SJCRH30 (cell line): ENCODE measurements around the gene RREB1. TPM values are rescaled to one million over a fixed set of nuclear protein-coding genes. Genes with fewer than 3 reads are reported as not detected.
A peak's percentile ranks its signal among the peaks of the same experiment; 100 is the strongest.
"Not testable (repeated sequence)": the region's sequence is repeated elsewhere in the genome, so short reads cannot be mapped to it uniquely, and the experiment has no call there.

Experiments used
- DNase-seq, 2 experiments: peaks; one replicate each; pipeline ENCODE4 v3.0.0-alpha.2; 2015 to 2020
- H3K27ac ChIP-seq: fragments of 250-450 bp; sonication (Bioruptor Pico); 2 replicates; pipeline ENCODE4 v1.5.1; 2020; ENCODE audit warnings: mild to moderate bottlenecking, moderate library complexity
- H3K27me3 ChIP-seq: fragments of 250-450 bp; sonication (Bioruptor Pico); 2 replicates; pipeline ENCODE4 v1.5.1; 2020; ENCODE audit warnings: mild to moderate bottlenecking, moderate library complexity
- H3K36me3 ChIP-seq: fragments of 250-450 bp; sonication (Bioruptor Pico); 2 replicates; pipeline ENCODE4 v1.5.1; 2020; ENCODE audit warnings: mild to moderate bottlenecking, moderate library complexity
- H3K4me1 ChIP-seq: fragments of 250-450 bp; sonication (Bioruptor Pico); 2 replicates; pipeline ENCODE4 v1.5.1; 2020; ENCODE audit warnings: mild to moderate bottlenecking, moderate library complexity
- H3K4me3 ChIP-seq: fragments of 250-450 bp; sonication (Bioruptor Pico); 2 replicates; pipeline ENCODE4 v1.5.1; 2020; ENCODE audit warnings: mild to moderate bottlenecking, moderate library complexity
- H3K9me3 ChIP-seq: fragments of 250-450 bp; sonication (Bioruptor Pico); replicated peaks from 2 replicates; pipeline ENCODE4 v1.5.1; 2020; ENCODE audit warnings: mild to moderate bottlenecking, moderate library complexity
- total RNA-seq: library from RNA; depleted of rRNA; stranded (reverse); fragments of >200 nt; shearing (Covaris generic); gene quantifications from 2 replicates; pipeline ENCODE4 v1.2.3, GENCODE V29; 2014

RREB1 gene
- total RNA-seq, 1 experiment from 2014 or later, result 12.3 TPM

- Histone ChIP-seq H3K9me3 (no peaks in the 10 kb centered on the region), H3K27me3 (no peaks in the 10 kb centered on the region), H3K27ac (peak overlapping the region; percentile 8; the same call in 1 of the 2 replicates), H3K36me3 (no peaks in the 10 kb centered on the region), H3K4me1 (no peaks in the 10 kb centered on the region), H3K4me3 (peak overlapping the region; percentile 64)
- no peak for DNase-seq
These were observed 152.7 kb downstream of the RREB1 start for GRCh38 chr6:7260291-7261031.

- Histone ChIP-seq H3K27ac (peak overlapping the region; percentile 8; the same call in 1 of the 2 replicates), H3K4me1 (no peaks in the 10 kb centered on the region), H3K27me3 (no peaks in the 10 kb centered on the region), H3K4me3 (peak overlapping the region; percentile 64), H3K9me3 (no peaks in the 10 kb centered on the region), H3K36me3 (no peaks in the 10 kb centered on the region)
- DNase-seq, result peak; percentile 83 to 86
These were observed 153.5 kb downstream of the RREB1 start for GRCh38 chr6:7261032-7261841.

- no peaks in the 10 kb centered on the region for H3K4me1 ChIP-seq
- no peaks in the 10 kb centered on the region for H3K9me3 ChIP-seq
- H3K27ac ChIP-seq, result peak overlapping the region; percentile 8; the same call in 1 of the 2 replicates
- DNase-seq, result peak; percentile 41 to 52
- H3K27me3 ChIP-seq, result no peaks in the 10 kb centered on the region
- H3K36me3 ChIP-seq, result no peaks in the 10 kb centered on the region
- H3K4me3 ChIP-seq, result peak overlapping the region; percentile 64
These were observed 154.2 kb downstream of the RREB1 start for GRCh38 chr6:7261852-7262461.

DNA sequence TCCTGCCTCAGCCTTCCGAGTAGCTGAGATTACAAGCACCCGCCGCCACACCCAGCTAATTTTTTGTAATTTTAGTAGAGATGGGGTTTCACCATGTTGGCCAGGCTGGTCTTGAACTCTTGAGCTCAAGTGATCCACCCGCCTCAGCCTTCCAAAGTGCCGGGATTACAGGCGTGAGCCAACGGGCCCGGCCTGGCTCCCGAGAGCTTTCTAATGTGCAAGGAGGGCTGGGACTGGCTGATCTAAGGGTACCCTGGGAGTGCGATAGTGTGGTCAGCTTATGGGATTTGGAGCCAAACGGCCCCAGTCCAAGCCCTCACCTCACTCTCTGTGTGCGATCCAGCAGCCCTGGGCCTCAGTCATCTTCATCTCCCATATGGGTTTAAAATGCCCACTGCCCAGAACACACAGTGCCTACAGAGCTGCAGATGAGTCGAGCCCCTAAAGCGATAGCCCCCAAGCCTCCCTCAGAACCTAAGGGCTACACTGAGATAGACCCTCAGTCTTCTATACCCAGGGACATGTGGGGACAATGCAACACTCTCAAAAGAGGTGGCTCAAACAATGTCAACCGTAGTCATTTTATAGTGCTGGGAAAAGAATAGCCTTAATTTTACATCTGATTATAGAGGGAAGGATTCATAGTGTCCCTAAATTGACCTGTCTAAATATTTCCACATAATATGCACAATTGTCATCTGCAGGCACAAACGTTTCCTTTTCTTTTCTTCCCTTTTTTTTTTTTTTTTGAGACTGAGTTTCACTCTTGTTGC lies 155.2 kb downstream of the RREB1 start:
- no peak overlapping the region for H3K27ac ChIP-seq
- DNase-seq, result no peak
- no peaks in the 10 kb centered on the region for H3K27me3 ChIP-seq
- no peaks in the 10 kb centered on the region for H3K9me3 ChIP-seq
- no peak overlapping the region for H3K4me3 ChIP-seq
- no peaks in the 10 kb centered on the region for H3K36me3 ChIP-seq
- no peaks in the 10 kb centered on the region for H3K4me1 ChIP-seq

- DNase-seq, H3K4me3 ChIP-seq, H3K9me3 ChIP-seq, H3K27ac ChIP-seq, H3K36me3 ChIP-seq, H3K27me3 ChIP-seq, H3K4me1 ChIP-seq: not testable (repeated sequence)
These were observed 155.7 kb downstream of the RREB1 start for GRCh38 chr6:7263519-7263805.

GRCh38 chr6:7264041-7264440 lies 156.3 kb downstream of the RREB1 start:
- Histone ChIP-seq H3K4me3 (no peak overlapping the region), H3K9me3 (no peaks in the 10 kb centered on the region)
- no peak for DNase-seq

GRCh38 chr6:7264686-7265384 lies 157.1 kb downstream of the RREB1 start:
- H3K4me1 ChIP-seq, result no peaks in the 10 kb centered on the region
- no peak overlapping the region for H3K4me3 ChIP-seq
- H3K27me3 ChIP-seq, result no peaks in the 10 kb centered on the region
- no peak overlapping the region for H3K27ac ChIP-seq
- no peaks in the 10 kb centered on the region for H3K36me3 ChIP-seq
- H3K9me3 ChIP-seq, result no peaks in the 10 kb centered on the region
- DNase-seq, result no peak

More at GRCh38 chr6:7264041-7264440, 156.3 kb downstream of the RREB1 start:
- Histone ChIP-seq H3K27ac (no peak overlapping the region), H3K27me3 (no peaks in the 10 kb centered on the region), H3K4me1 (no peaks in the 10 kb centered on the region), H3K36me3 (no peaks in the 10 kb centered on the region)

DNA sequence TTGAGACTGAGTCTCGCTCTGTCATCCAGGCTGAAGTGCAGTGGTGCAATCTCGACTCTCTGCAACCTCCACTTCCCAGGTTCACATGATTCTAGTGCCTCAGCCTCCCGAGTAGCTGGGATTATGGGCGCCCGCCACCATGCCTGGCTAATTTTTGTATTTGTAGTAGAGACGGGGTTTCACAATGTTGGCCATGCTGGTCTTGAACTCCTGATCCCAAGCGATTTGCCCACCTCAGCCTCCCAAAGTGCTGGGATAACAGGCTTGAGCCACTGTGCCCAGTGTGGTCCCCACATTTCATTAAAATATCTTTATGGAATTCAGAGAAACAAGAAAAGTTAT lies 157.6 kb downstream of the RREB1 start:
- not testable (repeated sequence) for H3K36me3 ChIP-seq, DNase-seq, H3K27ac ChIP-seq, H3K9me3 ChIP-seq, H3K4me3 ChIP-seq, H3K4me1 ChIP-seq, H3K27me3 ChIP-seq

DNA sequence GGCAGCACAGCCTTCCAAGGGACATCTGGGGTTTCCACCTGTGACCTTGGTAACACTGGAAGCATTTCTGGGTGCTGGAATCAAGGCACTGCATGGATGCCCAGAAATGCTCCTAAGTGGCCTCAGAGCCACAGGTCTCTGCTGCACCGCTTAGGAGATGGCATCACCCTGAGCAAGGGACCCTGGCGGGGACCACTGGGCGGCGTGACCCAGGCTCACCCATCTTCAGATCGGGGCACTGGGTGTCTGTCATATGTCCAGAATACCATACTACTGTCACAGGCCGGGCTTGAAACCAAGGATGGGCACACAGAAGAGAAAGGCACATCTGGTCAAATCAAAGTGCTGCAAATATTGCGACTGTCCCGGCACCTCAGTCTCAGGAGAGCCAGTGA lies 159.3 kb downstream of the RREB1 start:
- no peaks in the 10 kb centered on the region for H3K27me3 ChIP-seq
- DNase-seq, result no peak
- no peak overlapping the region for H3K4me3 ChIP-seq
- H3K27ac ChIP-seq, result no peak overlapping the region
- H3K36me3 ChIP-seq, result no peaks in the 10 kb centered on the region
- no peaks in the 10 kb centered on the region for H3K4me1 ChIP-seq
- no peaks in the 10 kb centered on the region for H3K9me3 ChIP-seq

- H3K27ac ChIP-seq, result no peak overlapping the region
- no peaks in the 10 kb centered on the region for H3K4me1 ChIP-seq
- no peaks in the 10 kb centered on the region for H3K27me3 ChIP-seq
- peak in 1 of 2 experiments; percentile 15 for DNase-seq
- H3K4me3 ChIP-seq, result no peak overlapping the region
- H3K9me3 ChIP-seq, result no peaks in the 10 kb centered on the region
- no peaks in the 10 kb centered on the region for H3K36me3 ChIP-seq
These were observed 159.8 kb downstream of the RREB1 start for GRCh38 chr6:7267466-7268091.

DNA sequence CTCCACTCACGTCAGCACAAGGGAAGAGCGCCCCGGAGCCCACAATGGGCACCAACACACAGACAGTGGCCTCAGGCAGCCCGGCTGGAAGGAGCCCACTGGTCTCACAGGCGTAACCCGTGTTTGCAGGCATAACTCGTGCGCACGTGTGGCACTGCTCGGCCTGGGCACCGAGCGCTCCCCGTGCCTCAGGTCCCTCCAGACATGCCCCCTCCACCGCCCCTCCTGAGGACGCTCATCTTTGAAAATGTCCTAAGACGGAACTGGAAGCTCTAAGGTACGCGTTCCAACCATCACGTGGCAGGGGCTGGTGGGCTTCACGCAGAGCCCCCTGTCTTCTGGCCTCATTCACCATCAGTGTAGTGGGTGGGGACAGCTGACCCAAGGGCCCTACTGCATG lies 160.6 kb downstream of the RREB1 start:
- H3K27ac ChIP-seq, result no peak overlapping the region
- H3K4me3 ChIP-seq, result no peak overlapping the region

DNA sequence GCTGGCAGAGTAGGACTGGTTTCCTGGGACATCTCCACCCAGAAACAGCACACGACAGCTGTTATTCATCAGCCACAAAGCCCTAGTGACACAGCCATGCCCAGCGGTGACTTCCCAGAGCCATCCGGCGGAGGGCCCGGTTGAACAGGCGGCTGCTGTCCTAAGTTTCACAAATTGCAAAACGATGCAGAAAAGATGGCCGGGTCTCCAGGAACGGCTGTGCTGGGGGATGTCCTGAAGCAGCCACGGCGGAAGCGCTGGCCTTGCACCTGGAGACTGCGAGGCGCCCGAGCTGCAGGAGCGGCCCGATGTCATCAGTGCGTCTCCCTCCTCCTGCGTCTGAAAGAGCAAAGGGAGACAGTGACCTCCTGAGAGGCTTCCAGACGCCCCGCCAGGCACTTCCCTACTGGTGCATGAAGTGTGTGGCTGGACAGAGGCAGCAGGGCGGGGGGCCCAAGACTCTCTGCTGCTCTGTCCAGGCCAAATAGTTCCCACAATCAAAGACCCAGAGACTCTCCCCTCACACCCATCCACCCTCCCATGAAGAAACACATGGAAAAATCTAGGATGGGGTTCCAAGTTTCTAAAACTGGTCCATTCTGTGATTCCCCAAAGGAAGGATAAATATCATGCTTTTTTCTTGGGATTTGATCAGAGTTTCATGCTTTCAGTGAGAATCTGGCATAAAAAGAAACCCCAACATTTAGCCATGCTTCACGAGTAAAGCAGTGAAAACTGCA lies 161.2 kb downstream of the RREB1 start:
- no peaks in the 10 kb centered on the region for H3K4me1 ChIP-seq
- no peak overlapping the region for H3K4me3 ChIP-seq
- DNase-seq, result no peak
- H3K27ac ChIP-seq, result no peak overlapping the region
- no peaks in the 10 kb centered on the region for H3K36me3 ChIP-seq
- H3K27me3 ChIP-seq, result no peaks in the 10 kb centered on the region
- no peaks in the 10 kb centered on the region for H3K9me3 ChIP-seq

More for the DNA sequence above, 160.6 kb downstream of the RREB1 start:
- Histone ChIP-seq H3K36me3 (no peaks in the 10 kb centered on the region), H3K4me1 (no peaks in the 10 kb centered on the region), H3K9me3 (no peaks in the 10 kb centered on the region), H3K27me3 (no peaks in the 10 kb centered on the region)
- DNase-seq, result no peak

DNA sequence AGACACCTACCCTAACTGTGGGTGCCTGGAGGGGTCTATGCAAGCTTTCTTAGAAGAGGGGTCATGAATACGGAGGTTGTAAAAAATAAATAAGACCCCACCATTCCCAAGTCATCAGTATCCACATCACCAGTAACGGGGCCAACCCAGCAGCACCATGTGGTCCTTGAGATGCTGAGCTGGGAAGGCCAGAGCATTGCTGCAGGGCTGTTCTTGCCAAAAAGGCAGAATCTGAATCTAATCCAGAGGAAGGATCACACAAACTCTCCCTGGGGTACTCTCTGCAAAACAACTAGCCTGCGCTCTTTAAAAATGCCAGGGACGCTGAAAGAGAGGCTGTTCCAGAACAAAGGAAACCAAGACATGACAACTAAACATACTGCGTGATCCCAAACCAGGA lies 162.1 kb downstream of the RREB1 start:
- DNase-seq, result no peak
- no peaks in the 10 kb centered on the region for H3K9me3 ChIP-seq

More for the DNA sequence above, 162.1 kb downstream of the RREB1 start:
- H3K27me3 ChIP-seq, result no peaks in the 10 kb centered on the region
- no peaks in the 10 kb centered on the region for H3K36me3 ChIP-seq
- H3K4me1 ChIP-seq, result no peaks in the 10 kb centered on the region
- no peak overlapping the region for H3K27ac ChIP-seq
- no peak overlapping the region for H3K4me3 ChIP-seq
